GM18867 (cell line): ENCODE results near the gene NSUN7.
"Not testable (repeated sequence)": the region's sequence is repeated elsewhere in the genome, so short reads cannot be mapped to it uniquely, and the experiment has no call there.

Experiments used
- ATAC-seq: cut with Tn5 transposase; IDR thresholded peaks from one replicate; pipeline ENCODE4 v1.9.1; 2021; ENCODE audit warnings: mild to moderate bottlenecking, moderate library complexity; ENCODE audit not compliant: unreplicated experiment

The NSUN7 gene, protein sequence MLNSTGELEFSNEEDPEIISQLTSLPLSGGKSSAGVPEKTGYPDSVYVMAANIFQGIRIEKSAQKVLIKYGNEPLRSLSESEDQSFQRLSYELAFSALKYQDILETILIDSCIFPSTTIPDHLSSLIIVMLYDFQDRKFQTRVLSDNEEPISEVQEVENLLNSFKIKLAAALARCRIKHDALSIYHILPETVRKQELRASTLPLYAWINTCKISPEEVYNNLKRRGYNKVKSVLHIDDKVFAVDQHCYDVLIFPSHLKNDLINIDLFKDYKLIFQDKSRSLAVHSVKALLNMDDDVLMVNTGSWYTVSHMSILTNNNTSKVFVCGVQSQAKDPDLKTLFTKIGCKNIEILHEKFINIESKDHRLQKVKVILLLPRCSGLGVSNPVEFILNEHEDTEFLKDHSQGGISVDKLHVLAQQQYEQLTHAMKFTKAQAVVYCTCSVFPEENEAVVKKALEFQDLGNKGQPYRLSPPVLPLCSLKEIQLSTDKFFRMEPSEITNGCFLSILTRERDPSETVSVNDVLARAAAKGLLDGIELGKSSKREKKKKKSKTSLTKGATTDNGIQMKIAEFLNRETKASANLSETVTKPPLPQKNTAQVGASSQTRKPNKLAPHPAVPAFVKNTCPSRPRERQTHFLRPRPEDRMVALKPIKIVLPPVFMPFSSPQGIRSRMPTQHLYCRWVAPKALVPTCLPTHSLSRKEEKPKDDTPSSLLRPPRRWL

DNA sequence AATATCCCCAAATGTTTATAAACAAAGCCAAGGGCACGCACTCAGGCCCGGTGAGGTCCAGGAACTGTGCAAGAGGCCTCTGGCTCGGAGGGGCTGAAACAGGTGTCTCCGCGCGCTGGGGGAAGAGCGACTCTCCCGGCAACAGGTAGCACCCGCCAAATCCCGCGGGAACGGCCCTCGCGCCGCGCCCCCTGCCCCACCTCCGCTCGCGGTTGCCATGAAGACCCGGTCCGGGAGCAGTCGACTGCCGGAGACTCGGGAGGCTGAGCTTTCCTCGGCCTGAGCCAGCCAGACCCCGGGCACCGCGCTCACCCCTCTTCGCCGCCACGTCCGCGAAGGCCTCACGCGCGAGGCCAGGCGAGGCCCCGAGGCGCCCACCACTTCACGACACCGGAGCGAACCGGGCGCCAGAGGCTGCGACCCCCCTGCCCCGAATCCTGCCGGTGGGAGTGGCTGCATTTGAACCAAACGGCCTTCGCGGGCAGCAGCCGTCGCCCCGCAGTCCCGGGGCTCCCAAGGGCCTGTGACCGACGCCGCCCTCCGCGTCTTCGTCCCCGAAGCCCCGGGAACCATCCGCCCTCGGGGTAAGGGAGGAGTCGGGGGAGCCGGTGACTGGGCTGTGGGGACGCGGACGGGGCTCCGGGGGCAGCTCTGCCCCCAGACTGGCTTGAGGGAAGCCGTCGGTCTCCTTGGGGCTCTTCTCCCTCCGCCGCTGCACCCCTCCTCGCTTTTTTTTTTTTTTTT is at the start of gene NSUN7:
Gene NSUN7 (plus strand): TSS at position 239 of the 744 bp plus-strand sequence. CDS start 739 bp downstream, outside the sequence.
- ATAC-seq: no peak

DNA sequence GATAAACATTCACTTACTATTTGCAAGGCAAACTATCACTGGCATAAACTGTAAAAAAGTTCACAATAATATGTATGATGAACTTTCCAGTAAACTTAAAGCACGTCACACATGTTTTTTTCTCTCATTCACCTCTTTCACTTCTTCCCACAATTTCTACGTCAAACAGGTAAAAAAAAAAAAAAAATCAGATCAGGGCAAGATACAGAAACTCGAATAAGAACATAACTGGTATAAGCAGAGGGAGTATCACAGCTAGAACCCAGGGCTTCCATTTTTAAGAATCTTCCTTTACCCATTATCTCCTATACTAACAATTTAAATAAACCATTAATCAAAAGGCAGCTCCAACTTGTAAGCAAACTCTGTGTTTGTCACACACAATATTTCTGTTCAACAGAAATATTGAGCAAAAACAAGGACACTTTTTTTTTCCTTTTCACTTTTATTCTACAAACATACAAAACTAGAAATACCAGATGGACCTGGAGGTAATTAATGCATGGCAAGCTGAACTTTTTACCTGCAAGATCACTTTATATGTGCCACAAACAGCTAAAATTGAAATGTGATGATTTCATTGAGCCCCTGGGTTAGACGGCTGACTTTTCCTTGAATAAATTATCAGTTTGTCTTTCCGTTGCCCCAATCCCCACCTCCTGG is 47.5 kb upstream of the NSUN7 start:
- no peak for ATAC-seq

DNA sequence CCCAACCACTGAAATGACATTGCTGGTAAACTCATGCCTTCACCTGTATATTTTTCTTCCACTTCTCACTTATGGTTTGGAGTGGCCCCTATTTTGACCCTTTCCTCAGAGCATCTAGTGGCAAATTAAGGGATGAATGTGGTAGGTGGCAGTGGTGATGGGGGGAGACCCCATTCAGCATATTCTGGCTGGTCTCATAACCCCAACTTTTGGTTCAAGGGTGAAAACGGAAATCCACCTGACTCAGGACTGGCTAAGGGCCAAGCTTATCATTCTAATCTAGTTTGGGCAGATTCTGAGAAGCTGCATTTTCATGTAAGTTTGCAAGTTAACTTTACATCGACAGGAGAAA is 47.0 kb upstream of the NSUN7 start:
- no peak for ATAC-seq

DNA sequence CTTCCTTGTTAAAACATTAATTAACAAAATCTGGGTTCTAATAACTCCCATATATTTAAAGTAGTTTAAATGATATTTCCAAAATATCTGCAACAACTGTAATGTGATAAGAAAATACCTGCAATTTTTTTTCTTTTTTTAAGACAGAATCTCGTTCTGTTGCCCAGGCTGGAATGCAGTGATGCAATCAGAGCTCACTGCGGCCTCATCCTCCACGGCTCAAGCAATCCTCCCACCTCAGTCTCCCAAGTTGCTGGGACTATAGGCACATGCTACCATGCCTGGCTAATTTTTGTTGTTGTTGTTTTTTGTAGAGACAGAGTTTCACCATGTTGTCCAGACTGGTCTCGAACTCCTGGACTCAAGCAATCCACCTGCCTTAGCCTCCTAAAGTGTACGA is 45.7 kb upstream of the NSUN7 start:
- no peak for ATAC-seq

DNA sequence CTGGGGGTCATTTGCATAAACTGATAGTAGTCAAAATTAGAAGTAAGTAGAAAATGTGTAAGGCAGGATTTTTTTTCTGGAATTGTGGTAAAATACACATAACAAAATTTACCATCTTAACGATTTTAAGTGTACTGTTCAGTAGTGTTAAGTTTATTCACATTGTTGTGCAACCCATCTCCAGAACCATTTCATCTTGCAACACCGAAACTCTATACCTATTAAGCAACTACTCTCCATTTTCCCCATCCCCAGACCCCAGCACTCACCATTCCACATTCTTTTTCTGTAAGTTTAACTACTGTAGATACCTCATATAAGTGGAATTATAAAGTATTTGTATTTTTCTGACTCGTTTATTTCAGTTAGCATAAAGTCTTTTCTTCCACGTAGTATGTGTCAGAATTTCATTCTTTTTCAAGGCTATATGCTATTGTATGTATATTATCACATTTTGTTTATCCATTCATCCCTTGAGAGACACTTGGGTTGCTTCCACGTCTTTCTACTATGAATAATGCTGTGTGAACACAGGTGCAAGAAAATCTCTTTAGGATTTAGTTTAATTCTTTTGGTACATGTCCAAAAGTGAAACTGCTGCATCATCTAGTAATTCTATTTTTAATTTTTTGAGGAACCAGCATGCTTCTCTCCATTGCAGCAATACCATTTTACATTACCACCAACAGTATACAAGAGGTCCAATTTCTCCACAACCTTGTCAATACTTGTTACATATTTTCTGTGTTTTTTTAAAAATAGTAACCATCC is 39.1 kb upstream of the NSUN7 start:
- no peak for ATAC-seq

DNA sequence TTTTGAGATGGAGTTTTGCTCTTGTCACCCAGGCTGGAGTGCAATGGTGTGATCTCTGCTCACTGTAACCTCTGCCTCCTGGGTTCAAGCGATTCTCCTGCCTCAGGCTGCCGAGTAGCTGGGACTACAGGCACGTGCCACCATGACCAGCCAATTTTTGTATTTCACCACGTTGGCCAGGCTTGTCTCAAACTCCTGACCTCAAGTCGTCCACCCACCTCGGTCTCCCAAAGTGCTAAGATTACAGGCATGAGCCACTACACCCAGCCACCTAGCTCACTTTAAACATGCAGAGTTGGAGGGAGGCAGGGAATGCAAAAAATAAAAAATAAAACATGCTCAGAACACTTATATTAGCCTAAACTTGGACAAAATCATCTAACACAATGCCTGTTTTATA is 36.8 kb upstream of the NSUN7 start:
- ATAC-seq: not testable (repeated sequence)

DNA sequence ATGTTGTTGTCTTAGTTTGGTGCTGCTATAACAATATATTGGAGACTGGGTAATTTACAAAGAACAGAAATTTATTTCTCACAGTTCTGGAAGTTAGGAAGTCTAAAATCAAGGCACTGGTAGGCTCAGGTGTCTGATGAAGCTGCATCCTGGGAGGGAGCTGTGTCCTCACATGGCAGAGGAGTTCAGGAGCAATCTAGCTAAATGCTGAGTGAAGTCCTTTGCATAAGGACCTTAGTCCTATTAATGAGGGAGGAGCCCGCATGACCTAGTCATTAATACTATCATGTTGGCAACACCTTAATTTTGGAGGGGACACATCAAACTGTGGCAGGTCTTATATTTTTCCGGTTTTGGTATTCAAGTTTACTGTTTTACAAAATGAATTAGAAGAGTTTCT is 36.0 kb upstream of the NSUN7 start:
- ATAC-seq: no peak

DNA sequence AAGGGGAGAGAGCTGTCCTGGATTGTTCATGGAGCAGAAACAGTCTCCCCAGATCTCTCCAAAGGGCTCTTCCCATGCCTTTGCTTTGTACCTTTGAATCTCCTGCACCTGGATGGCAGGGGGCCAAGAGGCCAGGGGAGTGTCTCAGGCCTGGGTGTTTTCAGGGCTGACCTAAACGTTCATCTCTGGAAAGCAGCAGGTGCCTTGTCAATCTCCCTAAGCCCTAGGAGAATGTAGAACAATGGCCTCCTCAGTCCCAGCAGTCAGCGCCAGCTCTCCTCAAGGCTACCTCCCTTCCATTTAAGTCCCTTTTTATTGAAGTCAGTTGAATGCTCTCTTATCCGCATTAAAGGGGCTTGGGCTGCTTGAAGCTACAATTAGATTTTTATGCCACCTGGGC is 31.2 kb upstream of the NSUN7 start:
- no peak for ATAC-seq

DNA sequence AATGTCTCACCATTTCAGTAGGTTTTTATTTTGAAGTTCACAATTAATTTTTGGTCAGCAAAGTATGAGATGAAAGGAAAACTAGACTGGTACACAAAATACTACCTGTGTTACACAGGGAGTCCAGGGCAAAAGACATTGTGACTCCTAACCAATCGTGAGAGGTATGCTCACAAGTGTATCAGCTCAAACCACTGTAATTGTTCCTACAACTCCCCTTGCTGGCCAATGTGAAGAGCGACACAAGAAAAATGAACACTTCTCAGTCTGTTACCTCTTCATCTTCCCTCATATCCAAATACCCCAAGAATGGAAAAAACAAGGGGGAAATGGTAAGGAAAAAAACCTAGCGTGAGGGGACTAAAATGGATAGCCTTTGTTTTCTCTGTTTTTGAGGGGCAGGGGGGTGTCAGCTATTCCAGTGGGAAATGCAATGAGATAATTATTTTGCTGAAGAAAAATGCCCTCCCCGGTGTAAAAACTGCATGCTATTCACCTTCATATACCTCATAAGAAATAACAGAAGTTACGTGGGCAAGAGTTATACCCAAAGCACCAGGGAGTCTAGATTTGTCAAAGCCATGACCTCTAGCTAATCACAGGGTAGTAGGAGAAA is 30.6 kb upstream of the NSUN7 start:
- peak; percentile 65 for ATAC-seq

DNA sequence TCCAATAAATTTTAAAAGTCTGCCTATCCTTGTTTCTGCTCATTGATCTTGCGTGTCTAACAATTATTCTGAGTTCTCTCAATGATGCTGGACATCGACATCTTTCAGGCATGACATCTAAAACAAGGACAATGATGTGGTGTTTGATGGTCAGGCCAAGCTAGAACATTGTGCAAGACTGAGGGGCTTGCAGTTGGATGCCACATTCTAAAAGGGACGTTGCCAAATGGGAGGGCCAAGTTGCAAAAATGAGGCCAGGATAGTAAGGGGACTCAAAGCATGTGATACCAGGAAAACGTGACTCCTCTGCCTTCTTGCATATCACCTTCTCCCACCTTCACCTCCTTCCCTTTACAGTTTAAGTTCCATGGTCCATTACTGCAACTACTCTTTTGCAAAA is 29.4 kb upstream of the NSUN7 start:
- ATAC-seq: no peak

DNA sequence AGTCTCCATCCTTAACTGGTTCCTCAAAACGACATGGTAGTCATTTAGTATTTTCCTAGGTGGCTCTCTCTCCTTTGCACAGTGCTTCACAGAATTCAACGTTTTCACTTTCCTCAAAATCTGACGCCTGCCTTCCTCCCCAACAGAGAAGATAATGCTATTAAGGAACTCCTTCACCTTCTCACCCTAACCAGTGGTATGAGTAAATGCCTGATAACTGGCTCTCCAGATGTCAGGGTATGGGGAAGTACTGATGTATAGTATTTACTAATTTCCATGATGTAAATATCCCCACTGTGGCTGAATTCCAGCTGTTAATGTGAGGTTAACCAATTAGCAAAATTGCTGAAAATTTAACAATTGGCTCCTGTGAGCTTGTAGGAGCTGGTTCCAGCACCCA is 28.8 kb upstream of the NSUN7 start:
- ATAC-seq: no peak

DNA sequence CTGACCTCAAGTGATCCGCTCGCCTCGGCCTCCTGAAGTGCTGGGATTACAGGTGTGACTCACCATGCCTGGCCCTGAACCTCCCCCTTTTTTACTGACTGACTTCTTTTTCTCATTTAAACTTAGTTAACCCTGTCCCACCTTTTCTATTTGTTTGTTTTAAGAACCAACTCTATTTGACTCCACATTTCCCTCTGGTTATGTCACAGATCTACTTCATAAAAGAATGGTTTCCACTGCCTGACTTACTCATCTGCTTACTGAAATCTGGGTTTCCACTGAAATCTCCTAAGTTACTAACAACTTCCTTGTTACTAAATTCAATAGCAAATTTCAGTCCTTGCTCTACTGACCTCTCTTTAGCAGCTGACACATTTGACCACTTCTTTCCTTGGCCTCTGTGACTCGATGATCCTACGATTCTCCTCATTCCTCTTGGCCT is 28.0 kb upstream of the NSUN7 start:
- no peak for ATAC-seq

DNA sequence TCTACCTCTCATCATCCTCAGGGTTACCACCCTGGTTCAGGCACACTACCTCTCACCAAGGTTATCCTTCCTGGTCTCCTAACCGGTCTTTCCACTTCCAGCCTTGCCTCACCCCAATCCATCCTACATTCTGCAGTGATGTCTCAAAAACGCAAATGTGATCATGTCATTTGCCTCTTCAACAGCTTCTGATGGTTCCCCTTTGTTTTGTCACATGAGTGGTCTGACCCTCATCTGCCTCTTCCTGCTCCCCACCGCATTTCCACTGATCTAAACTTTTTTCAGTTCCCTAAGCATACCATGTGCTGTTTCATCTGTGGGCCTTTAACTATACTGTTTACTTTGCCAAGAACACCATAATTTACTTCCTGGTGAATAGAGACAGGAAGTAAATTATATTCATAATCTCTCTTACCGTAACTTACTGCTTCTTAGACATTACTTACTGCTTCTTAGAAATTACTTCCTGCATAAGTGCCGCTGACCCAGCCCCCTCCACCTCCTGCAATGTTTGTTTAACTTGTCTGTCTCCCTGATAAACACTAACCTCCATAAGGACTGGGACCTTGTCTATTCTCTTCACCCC is 27.1 kb upstream of the NSUN7 start:
- peak; percentile 69 for ATAC-seq

DNA sequence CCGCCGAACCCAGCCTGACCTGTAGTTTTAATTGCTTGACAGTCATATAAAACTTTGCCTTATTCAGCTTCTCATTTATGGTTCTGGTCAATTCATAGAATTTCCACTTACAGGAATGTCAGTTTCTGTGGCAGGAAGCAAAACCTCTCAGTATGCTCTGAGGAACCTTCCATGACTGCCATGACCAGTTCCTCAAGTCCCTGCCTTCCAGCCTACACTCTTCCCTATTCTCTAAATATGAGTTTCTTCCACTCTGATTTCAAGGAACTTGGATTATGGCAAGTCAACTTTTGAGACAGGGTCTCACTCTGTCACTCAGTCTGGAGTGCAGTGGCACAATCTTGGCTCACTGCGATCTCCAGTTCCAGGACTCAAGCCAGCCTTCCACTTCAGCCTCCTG is 26.0 kb upstream of the NSUN7 start:
- no peak for ATAC-seq

DNA sequence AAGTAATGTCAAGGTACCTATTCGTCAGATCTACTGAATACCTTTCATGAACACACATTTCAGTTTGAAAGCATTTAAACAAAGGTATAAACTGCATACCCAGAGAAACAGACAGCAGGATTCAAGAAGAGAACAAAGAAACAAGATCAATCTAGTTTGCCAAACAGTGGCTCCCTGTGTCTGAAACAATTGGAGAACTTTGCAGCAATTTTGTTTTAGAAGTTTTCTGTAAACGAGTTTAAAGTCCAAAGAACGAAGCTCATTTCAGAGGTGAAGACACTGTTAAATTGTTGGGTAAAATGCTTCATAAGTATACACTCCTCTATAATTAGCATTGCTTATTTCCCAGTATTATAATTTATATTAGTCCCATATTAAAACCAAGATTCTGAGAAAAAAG is 21.4 kb upstream of the NSUN7 start:
- ATAC-seq: no peak

DNA sequence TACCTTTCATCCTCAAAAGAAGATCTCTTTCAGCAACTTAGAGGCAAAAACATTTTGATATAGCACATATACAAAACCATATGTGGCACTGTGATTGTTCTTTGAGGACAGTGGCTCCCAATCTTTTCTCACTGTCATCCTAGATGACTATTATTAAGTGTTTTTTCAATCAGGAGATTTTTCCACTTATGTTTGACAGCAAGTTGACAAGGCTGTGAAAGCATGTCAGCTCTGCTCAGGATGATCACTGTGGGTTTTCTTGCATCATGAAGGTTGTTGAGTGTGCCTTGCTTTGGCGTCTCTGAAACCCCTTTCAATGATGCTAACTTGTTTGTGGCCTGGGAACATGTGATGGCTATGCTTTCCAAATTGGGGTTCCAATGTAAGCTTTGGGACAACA is 20.2 kb upstream of the NSUN7 start:
- ATAC-seq: no peak

DNA sequence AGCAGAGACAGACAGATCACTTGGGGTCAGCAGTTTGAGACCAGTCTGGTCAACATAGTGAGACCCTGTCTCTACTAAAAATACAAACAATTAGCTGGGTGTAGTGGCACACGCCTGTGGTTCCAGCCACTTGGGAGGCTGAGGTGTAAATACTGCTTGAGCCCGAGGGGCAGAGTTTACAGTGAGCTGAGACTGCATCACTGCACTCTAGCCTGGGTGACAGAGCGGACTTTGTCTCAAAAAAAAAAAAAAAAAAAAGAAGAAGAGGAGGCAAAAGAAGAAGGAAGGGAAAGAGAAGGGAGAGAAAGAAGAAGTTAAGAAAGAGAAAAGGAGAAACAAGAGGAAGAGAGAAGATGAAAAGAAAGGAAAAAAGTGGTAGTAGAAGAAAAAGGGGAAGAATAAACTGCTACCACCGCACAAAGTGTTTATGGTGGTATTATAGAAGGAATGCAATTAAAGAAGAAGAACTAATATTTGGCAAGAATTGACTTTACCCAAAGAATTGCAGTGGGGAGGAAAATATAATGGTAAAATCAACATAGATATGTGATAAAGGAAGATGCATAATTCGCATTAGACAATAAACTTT is 19.6 kb upstream of the NSUN7 start:
- no peak for ATAC-seq

DNA sequence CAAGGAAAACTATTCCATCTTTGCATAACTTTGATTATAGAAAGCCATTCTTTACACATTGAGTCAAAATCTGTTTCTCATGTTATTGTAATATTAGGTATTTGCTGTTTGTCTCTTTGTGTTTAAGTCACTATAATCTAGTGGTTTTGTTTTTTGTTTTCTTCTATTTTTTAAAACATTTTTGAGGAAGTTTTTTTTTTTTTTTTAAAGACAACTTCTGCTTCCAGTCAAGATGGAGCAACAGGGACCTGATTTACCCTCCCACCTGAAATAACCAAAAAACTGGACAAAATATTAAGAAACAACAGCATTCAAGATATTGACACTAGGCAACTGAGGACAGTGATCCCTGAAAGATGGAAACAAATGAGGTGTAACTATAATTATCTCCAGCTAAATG is 18.4 kb upstream of the NSUN7 start:
- no peak for ATAC-seq

DNA sequence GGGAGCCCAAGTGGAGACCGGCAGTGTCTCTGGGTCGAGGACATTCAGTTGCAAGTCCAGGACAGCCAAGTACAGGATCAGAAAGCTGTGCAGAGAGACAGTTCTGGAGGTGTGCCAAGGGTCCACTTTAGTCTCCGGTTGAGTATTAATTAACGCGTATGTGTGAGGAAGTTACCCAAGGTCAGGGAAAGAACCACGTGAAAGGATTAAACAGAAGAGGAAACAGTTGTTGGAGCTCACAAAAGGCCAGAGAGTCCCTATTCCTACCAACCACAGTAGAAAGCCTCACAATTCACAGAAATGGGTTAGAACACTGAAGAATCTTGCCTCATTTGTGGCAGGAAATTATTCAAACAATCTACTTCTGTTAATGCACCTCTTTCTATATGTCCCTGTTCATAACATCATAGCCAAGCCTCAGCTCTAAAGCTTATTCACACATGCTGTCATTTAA is 17.9 kb upstream of the NSUN7 start:
- no peak for ATAC-seq
